NCI-H2107 treated with DMSO at 0.1 percent for 48 hours (cell line): ENCODE measurements around the gene ZFPL1.
"Not testable (repeated sequence)": the region's sequence is repeated elsewhere in the genome, so short reads cannot be mapped to it uniquely, and the experiment has no call there.

Experiments
- DNase-seq: peaks from one replicate; lab custom pipeline; 2025; ENCODE audit not compliant: unreplicated experiment; lab: John Stamatoyannopoulos, UW

ZFPL1 gene

GRCh38 chr11:65113839-65114238 lies 29.8 kb downstream of the ZFPL1 start:
- no peak for DNase-seq

GRCh38 chr11:65114538-65115171 lies 30.6 kb downstream of the ZFPL1 start:
- DNase-seq: no peak

GRCh38 chr11:65115361-65116082 lies 31.5 kb downstream of the ZFPL1 start:
- DNase-seq: no peak

- no peak for DNase-seq
Measured at GRCh38 chr11:65116370-65117205, 32.6 kb downstream of the ZFPL1 start.

DNA sequence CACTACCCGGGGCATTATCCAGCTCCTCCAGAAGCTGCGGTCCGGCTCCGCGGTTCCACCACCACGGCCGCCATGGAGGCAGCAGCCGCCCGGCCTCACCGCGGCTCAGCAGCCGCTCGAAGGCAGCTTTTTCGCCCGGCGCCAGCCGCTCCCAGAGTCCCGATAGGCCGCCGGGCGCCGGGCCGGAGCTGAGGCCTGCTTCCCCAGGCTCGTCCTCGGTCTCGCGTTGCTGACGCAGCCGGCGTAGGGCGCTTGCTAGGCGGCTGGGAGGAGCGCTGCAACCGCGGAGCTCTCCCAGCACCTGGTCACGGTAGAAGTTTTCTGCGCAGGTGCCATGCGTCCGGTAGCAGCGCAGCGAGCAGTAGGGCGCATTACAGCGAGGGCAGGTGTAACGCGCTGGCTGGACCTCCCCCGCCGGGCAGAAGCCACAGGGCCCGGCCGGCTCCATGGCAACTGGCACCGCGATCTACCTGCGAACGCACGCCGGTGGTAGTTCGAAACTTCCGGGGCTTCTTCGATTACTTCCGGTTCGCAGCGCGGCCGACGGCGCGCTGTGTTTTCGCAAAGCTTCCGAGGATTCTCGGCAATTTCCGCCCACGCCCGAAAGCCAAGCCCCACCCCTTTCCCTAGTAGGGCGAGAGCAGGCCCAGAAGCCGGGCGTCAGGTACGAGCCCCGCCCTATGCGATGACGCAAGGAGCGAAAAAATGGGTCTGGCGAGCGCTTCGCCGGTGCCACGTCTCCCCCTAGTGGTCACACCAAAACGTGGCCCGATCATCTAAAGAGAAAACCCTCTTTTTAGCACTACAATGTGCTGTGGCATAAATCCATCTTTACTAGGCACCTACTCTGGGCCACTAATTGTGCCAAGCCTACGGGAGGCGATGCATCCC lies 33.4 kb downstream of the ZFPL1 start, which contains the start of gene ZNHIT2:
Gene ZNHIT2, minus strand, starts transcription at position 496 of the 891 bp plus-strand sequence. Its CDS starts 48 bp downstream, at position 448.
- peak; percentile 93 for DNase-seq

GRCh38 chr11:65118097-65118837 lies 34.2 kb downstream of the ZFPL1 start:
- DNase-seq: no peak

GRCh38 chr11:65118891-65119669 lies 35.1 kb downstream of the ZFPL1 start:
- DNase-seq: not testable (repeated sequence)

GRCh38 chr11:65119670-65119995 lies 35.6 kb downstream of the ZFPL1 start:
- DNase-seq: no peak

GRCh38 chr11:65120831-65121230 lies 36.8 kb downstream of the ZFPL1 start:
- DNase-seq: no peak

DNA sequence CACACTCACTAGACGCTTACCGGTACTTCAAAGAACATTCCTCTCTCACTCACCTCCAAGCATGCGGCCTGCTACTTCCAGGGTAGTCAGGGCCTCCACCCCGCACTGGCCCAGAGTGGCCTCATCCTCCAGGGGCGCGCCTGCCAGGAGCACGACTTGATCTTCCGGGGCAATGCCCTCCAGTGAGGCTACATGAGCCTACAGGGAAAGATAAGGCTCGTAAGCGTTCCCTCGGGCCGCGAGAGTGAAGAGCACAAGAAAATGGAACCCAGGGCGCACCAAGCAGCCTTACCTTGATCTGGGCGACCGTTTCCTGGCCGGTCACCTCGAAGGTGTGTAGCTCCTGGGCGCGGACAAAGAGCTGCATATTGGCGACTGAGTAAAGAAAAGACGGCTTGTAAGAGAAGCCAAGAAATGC lies 37.4 kb downstream of the ZFPL1 start:
- DNase-seq: no peak

GRCh38 chr11:65121865-65122696 lies 38.1 kb downstream of the ZFPL1 start, which contains the start of the genes FAU and MRPL49:
Gene FAU, minus strand, starts transcription at chr11:65122134. Its CDS starts 321 bp downstream, at chr11:65121813.
Gene MRPL49, plus strand, starts transcription at chr11:65122321. Its CDS starts 26 bp downstream, at chr11:65122347.
- peak; percentile 96 for DNase-seq

- no peak for DNase-seq
Measured at GRCh38 chr11:65124480-65125196, 40.6 kb downstream of the ZFPL1 start.

DNA sequence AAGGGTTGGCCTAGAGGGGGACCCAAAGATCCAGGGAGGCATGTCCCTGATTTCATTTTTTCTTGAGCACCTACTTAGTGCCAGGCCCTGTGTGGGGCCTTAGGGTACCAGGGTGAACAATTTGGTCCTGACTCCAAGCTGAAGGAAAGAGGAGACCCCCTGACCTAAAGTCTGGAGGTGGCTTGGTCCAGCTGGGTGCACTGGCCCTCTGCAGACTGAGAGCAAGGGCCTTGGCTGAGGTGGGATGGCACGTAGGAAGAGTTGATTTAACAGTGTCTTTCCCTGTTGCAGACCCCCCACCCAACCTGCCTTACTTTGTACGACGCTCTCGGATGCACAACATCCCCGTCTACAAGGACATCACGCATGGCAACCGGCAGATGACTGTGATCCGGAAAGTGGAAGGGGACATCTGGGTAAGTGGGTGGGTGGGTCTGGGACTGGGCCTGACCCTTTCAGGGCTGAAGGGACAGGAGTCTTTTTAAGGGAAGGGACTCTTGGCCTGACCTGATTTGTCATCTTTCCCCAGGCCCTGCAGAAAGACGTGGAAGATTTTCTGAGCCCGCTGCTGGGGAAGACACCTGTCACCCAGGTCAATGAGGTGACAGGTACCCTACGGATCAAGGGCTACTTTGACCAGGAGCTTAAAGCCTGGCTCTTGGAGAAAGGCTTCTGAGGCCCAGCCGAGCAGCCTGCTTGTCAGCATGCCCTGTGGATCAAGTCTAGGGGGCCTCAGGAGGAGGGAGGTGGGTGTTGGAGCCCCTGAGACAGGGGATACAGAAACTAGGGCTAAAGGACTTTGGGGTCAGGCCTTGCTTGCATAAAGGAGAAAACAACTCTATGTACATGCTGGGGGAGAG lies 41.4 kb downstream of the ZFPL1 start:
- DNase-seq: no peak

GRCh38 chr11:65126624-65127274 lies 42.7 kb downstream of the ZFPL1 start:
- DNase-seq: no peak

DNA sequence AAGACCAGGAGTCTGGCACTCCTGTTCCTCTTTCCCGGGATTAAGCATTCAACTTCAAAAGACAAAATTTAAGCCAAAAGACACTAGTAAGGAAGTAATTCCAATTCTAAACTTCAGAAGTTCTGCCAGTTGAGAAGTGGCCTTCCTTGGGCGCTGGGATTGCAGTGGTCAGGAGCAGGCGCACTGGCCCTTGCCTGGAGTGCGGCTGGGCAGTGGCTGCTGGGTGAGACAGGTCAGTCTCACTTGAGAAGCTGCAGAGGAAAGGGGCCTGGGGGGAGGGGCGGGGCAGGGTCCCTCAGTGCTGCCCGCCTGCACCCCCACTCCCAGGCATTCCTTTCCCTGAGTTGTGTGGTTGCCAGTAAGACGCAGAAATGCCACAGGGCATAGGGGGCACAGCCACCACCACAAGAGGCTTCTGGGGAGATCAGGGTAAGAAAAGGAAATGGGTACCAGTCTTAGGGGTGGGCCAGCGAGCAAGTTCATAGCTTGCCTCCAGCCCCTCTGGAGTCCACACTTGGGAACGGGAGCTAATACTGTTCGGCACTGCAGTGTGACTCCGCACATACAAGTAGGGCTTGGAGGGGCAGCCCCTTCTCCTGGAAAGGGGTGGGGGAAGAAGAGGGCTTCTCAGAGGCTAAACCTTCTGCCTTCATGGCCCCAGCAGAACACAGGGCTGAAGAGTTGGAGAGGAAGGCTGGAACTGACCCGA lies 43.6 kb downstream of the ZFPL1 start:
- no peak for DNase-seq
